ENCODE data around the gene HINT2. TPM values are rescaled to one million over a fixed set of nuclear protein-coding genes. Genes with fewer than 3 reads are reported as not detected.

HINT2 gene
- total RNA-seq, 1 experiment from 2014 or later = 69.7 TPM

GRCh38 chr9:35841645-35841900 is 26.7 kb upstream of the HINT2 start:
- no peak overlapping the region for H2AFZ ChIP-seq (ENCODE audit: low read length)
- peaks cover 19% of the 10 kb centered on the region for H3K4me1 ChIP-seq (ENCODE audit: insufficient read depth, low read length)
- no TSS peak for BruUV-seq (replicated peaks)
- no peak overlapping the region for H3K9ac ChIP-seq (ENCODE audit: low read length)
- intact Hi-C loops (cut with micrococcal nuclease) = no loop called here
- TF ChIP-seq EZH2 (IDR thresholded peaks at IDR 0.05; ENCODE audit: low read length, unreplicated experiment) (no peak), CTCF (conservative IDR thresholded peaks at IDR 0.05; ENCODE audit: low read depth, low read length) (no peak), EZH2phosphoT487 (IDR thresholded peaks at IDR 0.05; ENCODE audit: borderline replicate concordance, low read length) (no peak)
- ATAC-seq (no peak), DNase-seq (no peak)
- H3K36me3 ChIP-seq (ENCODE audit: low read depth, low read length) = no peaks in the 10 kb centered on the region
- no peak overlapping the region for H3K4me2 ChIP-seq (ENCODE audit: low read length)
- POLR2A ChIA-PET (ENCODE audit: unreplicated experiment) = no interaction called here
- H3F3A ChIP-seq (ENCODE audit: low read length, unreplicated experiment) = no peaks in the 10 kb centered on the region
- no peak overlapping the region for H3K27ac ChIP-seq (ENCODE audit: low read length)
- no peaks in the 10 kb centered on the region for H4K20me1 ChIP-seq (ENCODE audit: low read length)
- no peaks in the 10 kb centered on the region for H3K9me3 ChIP-seq (ENCODE audit: low read length)
- H3K4me3 ChIP-seq (ENCODE audit: low read length) = no peak overlapping the region
- no peaks in the 10 kb centered on the region for H3K9me2 ChIP-seq (replicated peaks; ENCODE audit: low read length)
- H3K79me2 ChIP-seq (ENCODE audit: low read length) = no peaks in the 10 kb centered on the region
- no peaks in the 10 kb centered on the region for H3K27me3 ChIP-seq (ENCODE audit: low read length)
- CTCF ChIA-PET = interaction anchor here (0.6 kb wide), 1 partner anchor 18 kb away, joined by 3 read pairs; no protein-coding TSS in a partner anchor

- BruUV-seq (replicated peaks) = no TSS peak
- Histone ChIP-seq H3K4me3 (ENCODE audit: low read length) (no peak overlapping the region), H3K27ac (ENCODE audit: low read length) (no peak overlapping the region), H3K36me3 (ENCODE audit: low read depth, low read length) (no peaks in the 10 kb centered on the region), H3K9me3 (ENCODE audit: low read length) (no peaks in the 10 kb centered on the region), H3K27me3 (ENCODE audit: low read length) (no peaks in the 10 kb centered on the region), H3K4me2 (ENCODE audit: low read length) (no peak overlapping the region), H4K20me1 (ENCODE audit: low read length) (no peaks in the 10 kb centered on the region), H3K9ac (ENCODE audit: low read length) (no peak overlapping the region), H2AFZ (ENCODE audit: low read length) (no peak overlapping the region), H3K9me2 (replicated peaks; ENCODE audit: low read length) (no peaks in the 10 kb centered on the region), H3F3A (ENCODE audit: low read length, unreplicated experiment) (no peaks in the 10 kb centered on the region), H3K4me1 (ENCODE audit: insufficient read depth, low read length) (peaks cover 19% of the 10 kb centered on the region), H3K79me2 (ENCODE audit: low read length) (no peaks in the 10 kb centered on the region)
- no peak for ATAC-seq
- CTCF ChIA-PET = interaction anchor here (0.6 kb wide), 1 partner anchor 17 kb away, joined by 3 read pairs; no protein-coding TSS in a partner anchor
- TF ChIP-seq EZH2 (IDR thresholded peaks at IDR 0.05; ENCODE audit: low read length, unreplicated experiment) (no peak), EZH2phosphoT487 (IDR thresholded peaks at IDR 0.05; ENCODE audit: borderline replicate concordance, low read length) (no peak), CTCF (conservative IDR thresholded peaks at IDR 0.05; ENCODE audit: low read depth, low read length) (no peak)
- DNase-seq = no peak
- POLR2A ChIA-PET (ENCODE audit: unreplicated experiment) = no interaction called here
- intact Hi-C loops (cut with micrococcal nuclease) = no loop called here
Observed at GRCh38 chr9:35840881-35841644, 26.2 kb upstream of the HINT2 start.

GRCh38 chr9:35839926-35840325 is 25.1 kb upstream of the HINT2 start:
- H3F3A ChIP-seq (ENCODE audit: low read length, unreplicated experiment) = no peaks in the 10 kb centered on the region
- no peaks in the 10 kb centered on the region for H4K20me1 ChIP-seq (ENCODE audit: low read length)
- H3K9me3 ChIP-seq (ENCODE audit: low read length) = no peaks in the 10 kb centered on the region
- TF ChIP-seq EZH2phosphoT487 (IDR thresholded peaks at IDR 0.05; ENCODE audit: borderline replicate concordance, low read length) = no peak
- no peak for TF ChIP-seq EZH2 (IDR thresholded peaks at IDR 0.05; ENCODE audit: low read length, unreplicated experiment)
- TF ChIP-seq CTCF (conservative IDR thresholded peaks at IDR 0.05; ENCODE audit: low read depth, low read length) = no peak
- H3K4me2 ChIP-seq (ENCODE audit: low read length) = no peak overlapping the region
- no peak overlapping the region for H2AFZ ChIP-seq (ENCODE audit: low read length)
- no peak overlapping the region for H3K27ac ChIP-seq (ENCODE audit: low read length)
- H3K4me1 ChIP-seq (ENCODE audit: insufficient read depth, low read length) = peaks cover 13% of the 10 kb centered on the region
- BruUV-seq (replicated peaks) = no TSS peak
- no peaks in the 10 kb centered on the region for H3K9me2 ChIP-seq (replicated peaks; ENCODE audit: low read length)
- H3K36me3 ChIP-seq (ENCODE audit: low read depth, low read length) = no peaks in the 10 kb centered on the region
- H3K27me3 ChIP-seq (ENCODE audit: low read length) = no peaks in the 10 kb centered on the region
- DNase-seq (no peak), ATAC-seq (no peak)
- ChIA-PET POLR2A (ENCODE audit: unreplicated experiment) (no interaction called here), CTCF (no interaction called here)
- intact Hi-C loops (cut with micrococcal nuclease) = no loop called here
- no peaks in the 10 kb centered on the region for H3K79me2 ChIP-seq (ENCODE audit: low read length)
- no peak overlapping the region for H3K9ac ChIP-seq (ENCODE audit: low read length)
- H3K4me3 ChIP-seq (ENCODE audit: low read length) = no peak overlapping the region
